CD4-positive, alpha-beta T cell treated with Interleukin-15 for 1 hour (primary cell): ENCODE measurements around the gene DENND6B.

ENCODE experiments used
- DNase-seq: peaks from one replicate; pipeline ENCODE4 v3.0.0-alpha.2; 2020

The DENND6B gene

GRCh38 chr22:50314455-50315288, 12.1 kb downstream of the DENND6B start:
- DNase-seq, result peak; percentile 81

DNA sequence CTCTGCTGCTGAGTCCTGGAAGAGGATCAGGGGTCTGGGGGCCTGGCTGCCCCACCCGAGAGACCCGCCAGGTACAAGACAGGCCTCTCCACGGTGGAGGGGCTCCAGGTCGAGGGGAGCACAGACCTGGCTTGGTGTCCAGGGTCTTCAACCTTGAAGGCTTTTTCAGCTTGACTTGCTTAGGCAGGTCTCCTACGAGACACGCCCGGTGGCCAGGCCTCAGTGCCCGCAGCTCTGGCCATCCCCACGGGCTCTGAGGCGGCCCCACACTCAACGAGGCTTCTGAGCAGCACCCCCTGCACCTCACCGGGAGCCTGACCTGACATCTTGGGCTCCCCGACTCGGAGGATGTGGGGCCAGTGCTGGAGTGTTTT, 12.7 kb downstream of the DENND6B start:
- DNase-seq, result no peak

DNA sequence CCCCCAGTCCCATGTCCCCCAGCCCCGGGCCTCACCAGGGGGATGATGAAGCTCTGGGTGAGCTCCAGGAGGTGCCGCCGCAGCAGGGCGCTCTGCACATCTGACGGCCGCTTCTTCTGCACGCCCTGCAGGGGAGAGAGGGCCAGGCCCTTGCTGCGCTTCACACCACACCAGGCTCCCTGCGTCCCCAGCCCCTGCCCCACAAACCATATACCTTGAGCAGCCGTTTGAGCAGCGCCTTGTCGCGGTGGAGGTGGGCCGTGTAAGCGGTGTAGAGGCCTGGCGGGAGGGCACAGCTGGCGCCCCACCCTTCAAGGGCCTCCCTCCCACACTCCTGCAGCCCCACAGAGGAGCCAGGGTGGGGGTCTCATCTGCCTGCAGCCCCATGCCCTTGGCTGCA, 13.2 kb downstream of the DENND6B start:
- DNase-seq, result no peak

GRCh38 chr22:50313021-50313420, 13.8 kb downstream of the DENND6B start:
- no peak for DNase-seq

GRCh38 chr22:50312371-50312770, 14.4 kb downstream of the DENND6B start:
- no peak for DNase-seq

- no peak for DNase-seq
Measured at GRCh38 chr22:50311606-50312351, 15.0 kb downstream of the DENND6B start.

GRCh38 chr22:50310949-50311444, 15.8 kb downstream of the DENND6B start:
- no peak for DNase-seq

- DNase-seq, result no peak
Measured at GRCh38 chr22:50310031-50310722, 16.6 kb downstream of the DENND6B start.

GRCh38 chr22:50309601-50309991, 17.2 kb downstream of the DENND6B start:
- no peak for DNase-seq

- DNase-seq, result no peak
Measured at GRCh38 chr22:50308986-50309600, 17.7 kb downstream of the DENND6B start.

DNA sequence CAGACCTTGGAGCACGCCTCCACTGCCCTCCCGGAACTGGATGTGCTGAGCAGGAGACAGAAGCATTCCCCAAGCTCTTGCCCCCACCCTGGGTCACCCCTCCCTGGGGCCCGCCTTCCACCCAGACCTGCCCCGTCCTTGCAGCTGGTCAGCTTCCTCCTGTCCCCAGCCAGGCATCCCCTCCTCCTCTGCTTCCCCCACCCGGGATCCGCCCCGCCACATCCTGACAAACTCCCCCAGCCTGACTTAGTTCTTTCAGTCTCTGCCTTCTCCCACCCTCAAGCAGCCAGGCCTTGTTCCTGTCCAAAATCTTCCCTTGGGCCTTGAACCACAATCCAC, 18.2 kb downstream of the DENND6B start:
- peak; percentile 68 for DNase-seq

- DNase-seq, result no peak
Measured at GRCh38 chr22:50307890-50308596, 18.8 kb downstream of the DENND6B start.

DNA sequence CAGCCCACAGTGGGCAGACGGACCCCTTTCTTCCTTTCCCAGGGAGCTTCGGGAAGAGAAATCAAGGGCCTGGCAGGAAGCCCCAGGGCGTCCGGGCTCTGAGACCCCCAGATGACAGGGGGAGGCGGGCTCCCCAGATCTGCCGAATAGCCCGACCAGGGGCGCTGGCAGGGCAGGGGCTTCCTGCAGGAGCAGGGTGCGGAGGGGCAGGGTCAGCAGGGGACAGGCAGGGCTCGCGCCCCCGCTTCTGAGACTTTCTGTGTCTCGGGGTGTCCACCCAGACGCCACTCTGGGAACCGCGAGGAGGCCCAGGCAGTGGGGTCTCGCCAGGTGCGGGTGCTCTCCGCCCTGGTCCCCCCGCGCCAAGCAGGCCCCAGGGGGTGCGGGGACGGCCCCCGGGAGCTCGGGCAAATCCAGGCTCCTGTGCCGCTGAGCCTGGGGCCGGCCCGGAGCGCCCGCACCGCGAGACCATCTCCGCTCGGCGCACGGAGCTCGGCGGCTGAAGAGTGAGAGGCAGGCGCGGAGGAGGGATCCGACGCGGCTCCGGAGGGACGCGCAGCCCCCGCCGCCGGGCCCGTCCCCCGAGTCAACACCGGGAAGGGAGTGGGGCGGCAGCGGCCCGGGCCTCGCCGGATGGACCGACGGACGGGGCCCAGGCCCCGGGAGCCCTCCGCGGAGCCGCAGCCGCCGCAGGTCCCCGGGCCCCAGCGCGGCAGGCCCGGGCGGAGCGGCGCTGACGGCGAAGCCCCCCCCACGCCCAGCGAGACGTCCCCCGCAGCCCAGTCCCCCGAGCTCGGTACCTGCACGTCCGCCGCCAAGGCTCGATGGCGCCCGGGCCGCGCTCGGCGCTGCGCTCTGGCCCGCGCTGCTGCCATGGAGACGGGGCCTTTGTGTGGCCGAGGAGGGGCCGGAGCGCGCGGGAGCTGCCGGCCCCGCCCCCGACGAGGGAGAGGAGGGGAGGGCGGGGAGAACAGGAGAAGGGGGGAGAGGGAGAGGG, 19.8 kb downstream of the DENND6B start, which contains the start of gene PLXNB2:
TSS of gene PLXNB2 (minus strand) at position 894 of the 997 bp plus-strand sequence. CDS start 17,062 bp downstream, outside the sequence.
- peak; percentile 69 for DNase-seq

GRCh38 chr22:50305923-50306566, 20.8 kb downstream of the DENND6B start:
- DNase-seq, result peak; percentile 77

GRCh38 chr22:50305393-50305922, 21.4 kb downstream of the DENND6B start:
- DNase-seq, result no peak

DNA sequence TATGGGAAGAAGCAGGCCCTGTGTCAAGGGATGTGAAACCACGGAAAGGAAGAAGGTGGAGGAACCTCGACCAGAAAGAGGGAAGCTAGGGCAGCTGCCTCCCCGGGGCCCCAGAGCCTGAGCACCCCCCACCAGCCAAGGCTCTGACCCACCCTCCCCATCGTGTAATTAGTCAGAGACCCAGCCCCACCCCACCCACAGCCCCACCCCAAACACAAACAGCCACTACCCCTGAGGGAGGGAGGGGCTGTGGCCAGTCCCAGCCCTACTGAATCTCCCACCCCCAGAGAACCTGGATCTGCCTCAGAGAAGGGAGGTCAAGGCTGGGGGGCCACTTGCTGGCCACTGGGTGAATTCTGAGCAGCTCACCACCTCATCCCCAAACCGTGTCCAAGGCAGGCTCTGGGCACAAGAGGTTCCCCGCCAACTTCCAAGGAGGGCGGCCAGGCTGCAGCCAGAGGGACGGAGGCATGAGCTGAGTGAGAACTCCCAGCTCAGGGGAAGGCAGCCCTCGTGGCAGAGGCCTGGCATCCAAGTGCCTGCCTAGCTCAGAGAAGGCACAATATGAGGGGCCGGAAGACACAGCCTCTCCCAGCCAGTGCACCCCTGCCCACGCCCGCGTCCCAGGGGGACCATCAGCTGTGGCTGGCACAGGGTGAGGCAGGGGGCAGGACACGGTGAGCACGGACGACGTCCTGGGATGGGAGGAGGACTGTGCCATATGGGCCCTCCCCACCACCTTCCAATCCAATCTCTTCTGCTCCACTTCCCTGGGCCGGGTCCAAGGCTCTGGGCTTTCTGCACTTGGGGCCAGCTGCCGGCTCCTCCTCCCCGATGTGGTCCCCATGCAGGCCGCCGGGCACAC, 22.1 kb downstream of the DENND6B start:
- DNase-seq, result peak; percentile 77

- peak; percentile 74 for DNase-seq
Measured at GRCh38 chr22:50303848-50304527, 22.8 kb downstream of the DENND6B start.

DNA sequence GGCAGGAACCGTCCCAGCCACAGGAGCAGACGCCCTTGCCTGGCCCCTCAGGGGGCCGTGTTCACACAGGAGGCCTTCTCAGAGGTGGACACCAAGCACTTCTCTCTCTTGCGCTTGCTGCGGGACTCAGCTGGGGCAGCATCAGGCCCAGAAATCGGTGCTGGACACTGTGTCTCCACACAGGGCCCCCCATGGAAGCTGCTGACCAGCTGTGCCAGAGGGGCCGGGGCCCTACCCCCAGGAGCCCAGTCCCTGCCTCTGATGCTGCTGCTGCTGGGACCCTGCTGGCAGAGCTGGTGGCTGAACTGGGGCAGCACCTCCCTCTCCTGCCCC, 23.3 kb downstream of the DENND6B start:
- no peak for DNase-seq

- DNase-seq, result no peak
Measured at GRCh38 chr22:50302564-50302963, 24.2 kb downstream of the DENND6B start.
